ENCODE results near the gene TMPRSS3.

The TMPRSS3 gene

DNA sequence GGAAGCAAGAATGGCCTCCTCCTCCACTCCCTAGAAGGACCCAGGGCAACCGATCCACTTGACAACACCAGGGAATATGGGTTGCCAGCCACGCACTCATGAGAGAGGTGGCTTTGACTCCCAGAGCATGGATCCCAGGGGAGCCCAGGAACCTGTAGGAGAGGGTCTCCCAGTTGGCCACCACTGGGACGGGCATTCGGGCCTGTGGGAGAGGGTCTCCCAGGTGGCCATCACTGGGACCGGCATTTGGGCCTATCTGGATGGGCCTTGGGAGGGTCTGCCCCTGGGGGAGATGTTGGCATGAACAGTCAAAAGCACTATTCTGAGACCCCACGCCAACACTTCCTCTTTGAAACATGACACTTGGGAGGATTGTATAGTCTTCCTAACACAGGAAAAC is 30.1 kb downstream of the TMPRSS3 start:
- TF ChIP-seq, protein P1, sequence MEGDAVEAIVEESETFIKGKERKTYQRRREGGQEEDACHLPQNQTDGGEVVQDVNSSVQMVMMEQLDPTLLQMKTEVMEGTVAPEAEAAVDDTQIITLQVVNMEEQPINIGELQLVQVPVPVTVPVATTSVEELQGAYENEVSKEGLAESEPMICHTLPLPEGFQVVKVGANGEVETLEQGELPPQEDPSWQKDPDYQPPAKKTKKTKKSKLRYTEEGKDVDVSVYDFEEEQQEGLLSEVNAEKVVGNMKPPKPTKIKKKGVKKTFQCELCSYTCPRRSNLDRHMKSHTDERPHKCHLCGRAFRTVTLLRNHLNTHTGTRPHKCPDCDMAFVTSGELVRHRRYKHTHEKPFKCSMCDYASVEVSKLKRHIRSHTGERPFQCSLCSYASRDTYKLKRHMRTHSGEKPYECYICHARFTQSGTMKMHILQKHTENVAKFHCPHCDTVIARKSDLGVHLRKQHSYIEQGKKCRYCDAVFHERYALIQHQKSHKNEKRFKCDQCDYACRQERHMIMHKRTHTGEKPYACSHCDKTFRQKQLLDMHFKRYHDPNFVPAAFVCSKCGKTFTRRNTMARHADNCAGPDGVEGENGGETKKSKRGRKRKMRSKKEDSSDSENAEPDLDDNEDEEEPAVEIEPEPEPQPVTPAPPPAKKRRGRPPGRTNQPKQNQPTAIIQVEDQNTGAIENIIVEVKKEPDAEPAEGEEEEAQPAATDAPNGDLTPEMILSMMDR (IDR thresholded peaks at IDR 0.05): no peak

DNA sequence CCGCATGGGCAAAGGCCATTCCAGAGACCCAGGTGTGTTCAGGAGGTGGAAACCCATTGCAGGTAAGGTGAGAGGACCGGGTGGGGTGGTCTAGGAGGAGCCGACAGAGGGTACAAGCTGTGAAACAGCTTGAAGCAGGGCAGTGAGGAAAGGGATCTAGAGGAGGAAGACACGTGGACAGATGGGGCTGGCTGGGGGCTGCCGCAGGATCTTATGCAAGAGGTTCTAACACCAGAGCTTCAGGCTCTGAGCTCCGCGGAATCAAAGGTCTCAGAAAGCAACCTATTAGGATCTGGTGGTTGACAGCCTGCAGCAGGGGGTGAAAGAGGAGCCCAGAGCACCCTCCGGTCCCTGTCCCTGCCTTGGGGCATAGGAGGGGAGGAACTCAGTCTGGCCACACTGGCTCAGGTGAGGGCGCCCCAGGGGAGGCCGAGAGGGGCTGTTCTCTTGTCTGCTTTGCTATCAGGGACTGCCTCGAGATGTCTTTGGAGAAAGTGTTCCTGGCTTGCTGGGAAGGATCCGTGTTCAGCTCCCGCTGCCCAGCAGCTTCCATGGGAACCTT is 31.5 kb downstream of the TMPRSS3 start:
- TF ChIP-seq, protein P1 (IDR thresholded peaks at IDR 0.05): no peak

DNA sequence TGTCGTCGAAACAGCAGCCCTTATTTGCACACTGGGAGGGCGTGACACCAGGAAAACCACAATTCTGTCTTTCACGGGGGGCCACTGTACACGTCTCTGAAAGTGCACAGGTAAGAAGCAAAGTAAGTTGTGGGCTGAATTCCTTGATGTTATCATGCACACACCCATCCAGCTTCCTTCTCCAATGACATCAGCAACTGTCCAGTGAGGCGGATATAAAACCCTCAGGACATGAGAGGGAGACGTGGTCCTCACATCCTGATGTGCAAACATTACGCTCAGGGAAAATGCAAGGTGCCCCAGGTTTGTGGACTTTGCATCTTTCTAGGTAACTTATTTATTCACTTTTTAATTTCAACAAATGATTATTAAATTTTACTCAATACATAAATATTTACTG is 32.5 kb downstream of the TMPRSS3 start:
- TF ChIP-seq, protein P1 (IDR thresholded peaks at IDR 0.05): no peak

DNA sequence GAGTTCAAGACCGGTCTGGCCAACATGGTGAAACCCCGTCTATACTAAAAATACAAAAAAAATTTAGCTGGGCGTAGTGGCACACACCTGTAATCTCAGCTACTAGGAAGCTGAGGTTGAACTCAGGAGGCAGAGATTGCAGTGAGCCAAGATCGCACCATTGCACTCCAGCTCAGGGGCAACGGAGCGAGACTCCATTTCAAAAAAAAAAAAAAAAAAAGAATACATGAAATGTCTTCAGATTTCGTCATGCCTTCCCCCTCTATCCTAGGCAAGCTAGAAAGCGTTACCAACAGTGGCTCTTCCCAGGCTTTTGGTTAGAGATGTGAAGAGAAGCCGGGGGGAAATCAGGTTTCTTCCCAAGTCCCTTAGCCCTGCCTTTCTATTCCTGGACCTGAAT is 33.2 kb downstream of the TMPRSS3 start:
- TF ChIP-seq, protein P1 (IDR thresholded peaks at IDR 0.05): no peak

DNA sequence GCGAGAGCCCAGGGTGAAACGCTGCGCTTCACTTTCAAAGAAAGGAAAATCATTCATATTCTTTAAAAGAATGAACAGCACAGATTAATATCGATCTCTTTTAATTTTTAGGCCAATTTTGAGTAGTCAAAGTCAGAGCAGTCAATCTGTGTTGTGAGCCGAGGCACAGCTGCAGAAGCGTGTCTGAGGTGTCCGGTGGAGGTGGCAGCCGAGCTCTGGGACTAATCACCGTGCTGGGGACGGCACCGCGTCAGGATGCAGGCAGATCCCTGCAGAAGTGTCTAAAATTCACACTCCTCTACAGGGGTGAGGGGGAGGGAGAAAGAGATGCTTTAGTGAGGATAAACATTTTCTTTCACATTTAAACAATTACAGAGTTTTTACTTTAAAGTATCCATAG is 33.7 kb downstream of the TMPRSS3 start:
- TF ChIP-seq, protein P1 (IDR thresholded peaks at IDR 0.05): no peak

DNA sequence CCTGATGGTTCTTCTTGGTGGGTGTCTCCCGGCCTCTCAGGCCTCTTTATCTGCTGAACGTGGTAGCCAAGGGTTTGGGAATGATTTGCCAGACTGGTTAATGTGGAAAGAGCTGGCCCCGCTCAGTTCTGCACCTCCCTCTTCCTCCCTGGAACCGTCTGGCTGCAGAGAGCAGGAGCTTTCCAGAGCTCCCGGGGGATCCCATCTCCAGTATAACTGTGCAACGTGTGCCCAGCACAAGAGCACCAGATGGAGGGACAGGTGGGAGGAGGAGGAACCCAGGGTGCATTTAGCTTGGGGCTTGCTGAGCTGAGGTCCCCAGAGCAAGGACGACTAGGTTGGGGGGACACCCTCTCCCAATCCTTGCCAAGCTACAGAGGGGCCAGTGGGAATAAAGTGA is 34.6 kb downstream of the TMPRSS3 start:
- TF ChIP-seq, protein P1 (IDR thresholded peaks at IDR 0.05): no peak

DNA sequence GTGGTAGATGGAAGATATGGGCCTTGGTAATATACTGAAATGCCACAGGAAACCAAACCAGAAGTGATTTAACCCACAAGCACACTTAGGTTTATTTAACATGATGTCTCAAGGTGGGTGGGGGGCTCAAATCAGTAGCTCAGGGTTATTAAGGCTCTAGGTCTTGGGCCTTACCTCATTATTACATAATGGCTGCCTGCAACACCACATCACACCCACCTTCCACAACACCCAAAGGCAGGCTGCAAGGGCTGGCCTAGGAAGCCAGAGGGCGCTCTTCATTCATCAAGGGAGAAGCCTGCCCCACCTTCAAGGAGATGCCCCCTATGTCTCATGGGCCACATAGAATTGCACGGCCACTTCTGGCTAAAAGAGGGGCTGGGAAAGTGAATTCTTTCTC is 35.5 kb downstream of the TMPRSS3 start:
- TF ChIP-seq, protein P1 (IDR thresholded peaks at IDR 0.05): no peak

DNA sequence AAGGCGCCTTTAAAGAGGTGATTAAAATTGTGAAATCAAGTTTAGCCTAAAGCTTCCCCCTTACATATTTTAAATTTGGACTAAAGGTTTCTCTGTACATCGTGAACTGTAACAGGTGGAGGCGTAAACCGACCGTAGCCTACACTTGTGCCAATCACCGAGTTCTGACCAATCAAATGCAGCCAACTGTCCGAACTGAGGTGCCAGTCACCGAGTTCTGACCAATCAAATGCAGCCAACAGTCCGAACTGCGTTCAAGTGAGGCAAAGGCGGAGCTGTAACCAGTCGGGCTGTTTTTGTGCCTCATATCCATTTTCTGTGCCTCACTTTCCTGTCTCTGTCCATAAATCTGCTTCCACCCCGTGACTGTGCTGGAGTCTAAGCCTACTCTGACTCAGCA is 36.9 kb downstream of the TMPRSS3 start:
- TF ChIP-seq, protein P1 (IDR thresholded peaks at IDR 0.05): no peak
